HEK293 (cell line): ENCODE measurements around the gene C17orf50.

Source experiments
- ATF2 ChIP-seq: fragments of 450-650 bp; formaldehyde crosslinking; IDR thresholded peaks from 2 replicates; pipeline ENCODE4 v1.5.1; 2016; ENCODE audit warnings: missing biosample characterization, missing genetic modification characterization, low read depth
- BCL11A ChIP-seq: fragments of 450-650 bp; formaldehyde crosslinking; IDR thresholded peaks from 2 replicates; pipeline ENCODE4 v1.5.1; 2016; ENCODE audit warnings: low read depth, missing biosample characterization, missing genetic modification characterization
- CTCF ChIP-seq: fragments of 450-650 bp; formaldehyde crosslinking; IDR thresholded peaks from 2 replicates; pipeline ENCODE4 v1.5.1; 2016; ENCODE audit warnings: missing biosample characterization, missing genetic modification characterization
- KLF10 ChIP-seq: fragments of 450-650 bp; IDR thresholded peaks from 2 replicates; pipeline ENCODE4 v1.5.1; 2018; ENCODE audit warnings: missing biosample characterization, mild to moderate bottlenecking, missing genetic modification characterization
- PBX3 ChIP-seq: sonication (generic); formaldehyde crosslinking; IDR thresholded peaks from 2 replicates; pipeline ENCODE4 v1.8.1; 2022; ENCODE audit warnings: mild to moderate bottlenecking, moderate library complexity, missing genetic modification reagents
- YY1 ChIP-seq: fragments of 450-650 bp; formaldehyde crosslinking; IDR thresholded peaks from 2 replicates; pipeline ENCODE4 v1.5.1; 2018; ENCODE audit warnings: missing biosample characterization, missing genetic modification characterization
- ZBTB7A ChIP-seq: fragments of 450-650 bp; formaldehyde crosslinking; IDR thresholded peaks from 2 replicates; pipeline ENCODE4 v1.5.1; 2016; ENCODE audit warnings: low read depth, missing biosample characterization, missing genetic modification characterization
- ZNF114 ChIP-seq: fragments of 450-650 bp; formaldehyde crosslinking; IDR thresholded peaks from 2 replicates; pipeline ENCODE4 v1.5.0; 2017; ENCODE audit warnings: missing biosample characterization, missing genetic modification characterization
- ZNF140 ChIP-seq: fragments of 450-650 bp; formaldehyde crosslinking; IDR thresholded peaks from 2 replicates; pipeline ENCODE4 v1.5.1; 2016; ENCODE audit warnings: missing biosample characterization, missing genetic modification characterization
- ZNF24 ChIP-seq: fragments of 450-650 bp; formaldehyde crosslinking; IDR thresholded peaks from 2 replicates; pipeline ENCODE4 v1.5.1; 2016; ENCODE audit warnings: missing biosample characterization, missing genetic modification characterization
- ZNF416 ChIP-seq: fragments of 450-650 bp; formaldehyde crosslinking; IDR thresholded peaks from 2 replicates; pipeline ENCODE4 v1.5.1; 2016; ENCODE audit warnings: missing biosample characterization, missing genetic modification characterization
- ZNF544 ChIP-seq: fragments of 450-650 bp; formaldehyde crosslinking; IDR thresholded peaks from 2 replicates; pipeline ENCODE4 v1.5.0; 2017; ENCODE audit warnings: missing biosample characterization, missing genetic modification characterization
- ZNF549 ChIP-seq: fragments of 450-650 bp; IDR thresholded peaks from 2 replicates; pipeline ENCODE4 v1.5.1; 2018; ENCODE audit warnings: missing biosample characterization, missing genetic modification characterization, mild to moderate bottlenecking, inconsistent platforms, moderate library complexity
- ZNF76 ChIP-seq: fragments of 450-650 bp; formaldehyde crosslinking; IDR thresholded peaks from 2 replicates; pipeline ENCODE4; 2016; ENCODE audit warnings: low read depth, missing biosample characterization, missing genetic modification characterization, borderline replicate concordance

- TF ChIP-seq KLF10 (tag by site-specific recombination) (no peak), BCL11A (tag by site-specific recombination) (no peak), ZBTB7A (no peak), CTCF (no peak), ZNF24 (tag by site-specific recombination) (no peak), ZNF114 (tag by site-specific recombination) (no peak), YY1 (tag by site-specific recombination) (no peak), ZNF76 (tag by site-specific recombination) (no peak), ZNF544 (tag by site-specific recombination) (no peak), ATF2 (tag by site-specific recombination) (no peak), ZNF549 (tag by site-specific recombination) (no peak), ZNF416 (tag by site-specific recombination) (no peak), PBX3 (CRISPR knock-in tag) (no peak), ZNF140 (no peak)
Measured at GRCh38 chr17:35784895-35785294, 24.2 kb downstream of the C17orf50 start.
